Skeletal muscle tissue (tissue), 4 donors: ENCODE measurements around the gene POLR2M. TPM values are rescaled to one million over a fixed set of nuclear protein-coding genes. Genes with fewer than 3 reads are reported as not detected.

Experiments
- H3K27ac ChIP-seq: one replicate; pipeline ENCODE4 v1.7.0; 2013; ENCODE audit warnings: mild to moderate bottlenecking, low read depth, low read length, inconsistent platforms
- H3K27me3 ChIP-seq, 3 donors: one replicate each; pipeline ENCODE4 v1.7.0; 2013; ENCODE audit warnings: low read length in 3 of 3; ENCODE audit not compliant: control insufficient read depth in 3 of 3, insufficient read depth in 3 of 3
- H3K36me3 ChIP-seq, 3 donors: one replicate each; pipeline ENCODE4 v1.7.0; 2013; ENCODE audit warnings: low read length in 3 of 3; ENCODE audit not compliant: control insufficient read depth in 3 of 3, insufficient read depth in 3 of 3
- H3K4me1 ChIP-seq, 3 donors: one replicate each; pipeline ENCODE4 v1.7.0; 2013; ENCODE audit warnings: low read length in 3 of 3, mild to moderate bottlenecking in 3 of 3; ENCODE audit not compliant: control insufficient read depth in 3 of 3, insufficient read depth in 3 of 3
- H3K4me3 ChIP-seq, 3 donors: one replicate each; pipeline ENCODE4 v1.7.0; 2013; ENCODE audit warnings: low read length in 3 of 3
- H3K9ac ChIP-seq, 3 donors: one replicate each; pipeline ENCODE4 v1.7.0; 2013; ENCODE audit warnings: low read length in 3 of 3, mild to moderate bottlenecking in 3 of 3, moderate library complexity in 2 of 3, low read depth in 1 of 3
- H3K9me3 ChIP-seq, 3 donors: one replicate each; pipeline ENCODE4 v1.7.0; 2013; ENCODE audit warnings: low read length in 3 of 3; ENCODE audit not compliant: control insufficient read depth in 3 of 3
- total RNA-seq: library from RNA; depleted of rRNA; stranded (reverse); fragments of >200 nt; gene quantifications from one replicate; pipeline ENCODE4 v1.2.3, GENCODE V29; 2014
- donor health status: Osteomylitis.

POLR2M gene
- total RNA-seq, 1 donor from 2014 or later = 256 TPM

- Histone ChIP-seq H3K27me3 (no peaks in the 10 kb centered on the region), H3K4me1 (peaks cover 0 to 2% (median 0%) of the 10 kb centered on the region in 3 donors), H3K27ac (no peak overlapping the region), H3K9ac (no peak overlapping the region), H3K36me3 (no peaks in the 10 kb centered on the region), H3K9me3 (no peaks in the 10 kb centered on the region), H3K4me3 (no peak overlapping the region)
Measured at GRCh38 chr15:57690341-57690966, 16.1 kb upstream of the POLR2M start.

- H3K9ac ChIP-seq = no peak overlapping the region
- H3K9me3 ChIP-seq = no peaks in the 10 kb centered on the region
- no peak overlapping the region for H3K27ac ChIP-seq
- H3K36me3 ChIP-seq = no peaks in the 10 kb centered on the region
- no peak overlapping the region for H3K4me3 ChIP-seq
- no peaks in the 10 kb centered on the region for H3K27me3 ChIP-seq
- peaks cover 0 to 2% (median 0%) of the 10 kb centered on the region in 3 donors for H3K4me1 ChIP-seq
Measured at GRCh38 chr15:57691082-57691481, 15.4 kb upstream of the POLR2M start.

GRCh38 chr15:57692709-57693108 is 13.8 kb upstream of the POLR2M start:
- Histone ChIP-seq H3K9ac (no peak overlapping the region), H3K27ac (no peak overlapping the region), H3K9me3 (no peaks in the 10 kb centered on the region), H3K4me1 (peaks cover 0 to 2% (median 0%) of the 10 kb centered on the region in 3 donors), H3K36me3 (no peaks in the 10 kb centered on the region), H3K4me3 (no peak overlapping the region), H3K27me3 (no peaks in the 10 kb centered on the region)

DNA sequence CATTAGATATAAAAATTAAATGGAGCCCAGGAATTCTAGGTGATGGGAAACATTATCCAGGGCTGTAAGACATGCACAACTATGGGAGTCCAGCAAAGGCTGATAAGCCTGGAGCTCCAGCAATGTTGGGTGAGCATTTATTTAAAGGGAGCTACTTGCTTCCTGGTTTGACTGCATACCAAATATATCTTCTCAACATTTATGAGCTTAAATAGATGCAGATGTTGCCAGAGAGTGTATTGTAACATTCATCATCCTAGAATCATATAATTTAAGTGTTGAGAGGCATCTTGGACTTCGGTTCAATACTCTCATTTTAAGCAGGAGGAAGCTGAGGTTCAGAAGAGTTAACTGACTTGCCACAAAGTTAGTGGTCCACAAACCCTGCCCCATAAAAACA is 12.2 kb upstream of the POLR2M start:
- Histone ChIP-seq H3K4me1 (peaks cover 0 to 2% (median 0%) of the 10 kb centered on the region in 3 donors), H3K9ac (no peak overlapping the region), H3K4me3 (no peak overlapping the region), H3K27ac (no peak overlapping the region), H3K36me3 (no peaks in the 10 kb centered on the region), H3K9me3 (no peaks in the 10 kb centered on the region), H3K27me3 (no peaks in the 10 kb centered on the region)

DNA sequence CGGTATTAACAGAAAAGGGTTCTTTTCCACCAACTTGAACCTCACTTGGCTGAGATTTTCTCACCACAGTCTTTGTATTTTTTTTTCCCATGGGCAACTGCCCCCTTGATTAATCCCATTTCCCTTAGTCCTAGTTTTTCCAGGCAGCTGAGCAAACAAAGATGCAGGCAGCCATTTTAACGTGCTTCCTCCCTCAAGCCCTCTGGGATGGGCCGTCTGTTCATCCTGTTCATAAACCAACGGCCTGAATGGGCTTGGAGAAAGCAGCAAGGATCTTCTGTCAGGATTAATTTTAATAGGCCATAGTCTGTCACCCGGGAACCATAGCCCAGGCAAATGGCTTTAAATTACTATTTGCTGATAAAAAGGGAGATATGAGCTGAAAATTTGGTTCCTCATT is 10.4 kb upstream of the POLR2M start:
- Histone ChIP-seq H3K36me3 (no peaks in the 10 kb centered on the region), H3K4me1 (peaks cover 0 to 2% (median 0%) of the 10 kb centered on the region in 3 donors), H3K4me3 (no peak overlapping the region), H3K9me3 (no peaks in the 10 kb centered on the region), H3K9ac (no peak overlapping the region), H3K27ac (no peak overlapping the region), H3K27me3 (no peaks in the 10 kb centered on the region)

DNA sequence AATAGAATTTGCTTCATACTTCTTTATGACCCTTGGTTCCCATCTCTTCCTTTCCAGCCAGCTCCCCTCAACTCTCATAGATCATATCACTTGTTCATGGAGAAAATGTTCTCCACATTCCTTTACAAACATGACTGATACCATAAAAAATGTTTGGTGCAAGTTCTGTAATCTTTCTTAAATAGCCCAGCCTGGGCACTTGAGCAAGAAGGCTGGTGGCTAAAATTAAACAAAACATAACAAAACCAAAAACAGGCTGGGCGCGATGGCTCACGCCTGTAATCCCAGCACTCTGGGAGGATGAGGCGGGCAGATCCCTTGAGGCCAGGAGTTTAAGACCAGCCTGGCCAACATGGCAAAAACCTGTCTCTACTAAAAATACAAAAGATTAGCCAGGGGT is 8.9 kb upstream of the POLR2M start:
- Histone ChIP-seq H3K9me3 (no peaks in the 10 kb centered on the region), H3K27ac (no peak overlapping the region), H3K4me3 (no peak overlapping the region), H3K36me3 (no peaks in the 10 kb centered on the region), H3K9ac (no peak overlapping the region), H3K27me3 (no peaks in the 10 kb centered on the region), H3K4me1 (no peaks in the 10 kb centered on the region)

DNA sequence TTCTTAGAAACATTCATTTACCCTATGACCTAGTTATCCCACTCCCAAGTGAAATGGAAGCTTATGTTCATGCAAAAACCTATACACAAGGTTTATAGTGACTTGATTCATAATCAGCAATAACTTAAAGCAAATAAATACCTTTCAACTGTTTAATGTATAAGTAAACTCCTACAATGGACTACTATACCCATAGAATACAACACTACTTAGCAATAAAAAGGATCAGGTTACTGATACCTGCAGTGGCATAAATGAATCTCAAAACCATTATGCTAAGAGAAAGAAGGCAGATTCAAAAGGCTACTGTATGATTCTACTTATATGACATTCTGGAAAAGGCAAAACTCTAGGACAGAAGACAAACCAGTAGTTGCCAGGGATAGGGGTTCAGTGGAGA is 8.3 kb upstream of the POLR2M start:
- Histone ChIP-seq H3K27me3 (no peaks in the 10 kb centered on the region), H3K4me3 (no peak overlapping the region), H3K27ac (no peak overlapping the region), H3K9me3 (no peaks in the 10 kb centered on the region), H3K4me1 (no peaks in the 10 kb centered on the region), H3K9ac (no peak overlapping the region), H3K36me3 (no peaks in the 10 kb centered on the region)

DNA sequence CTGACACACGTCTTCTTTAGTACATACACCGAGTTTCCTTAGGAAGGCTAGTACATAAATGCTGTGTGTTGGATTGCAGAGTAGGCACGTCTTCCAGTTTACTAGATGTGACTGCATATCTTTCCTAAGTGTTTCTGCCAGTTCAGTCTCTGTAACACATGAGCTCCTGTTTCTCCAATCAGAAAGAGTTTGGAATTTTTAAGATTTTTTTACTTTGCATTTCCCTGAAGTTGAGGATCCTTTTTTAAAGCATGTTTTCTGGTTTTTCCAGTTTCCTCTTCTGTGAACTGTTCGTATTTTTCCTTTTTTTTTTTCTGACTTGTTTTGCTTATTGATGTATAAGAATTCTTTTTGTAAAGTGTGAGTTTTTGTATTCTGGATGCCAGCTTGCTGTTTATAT is 7.5 kb upstream of the POLR2M start:
- H3K36me3 ChIP-seq = no peaks in the 10 kb centered on the region
- no peaks in the 10 kb centered on the region for H3K27me3 ChIP-seq
- no peaks in the 10 kb centered on the region for H3K4me1 ChIP-seq
- H3K9me3 ChIP-seq = no peaks in the 10 kb centered on the region
- no peak overlapping the region for H3K9ac ChIP-seq
- no peak overlapping the region for H3K27ac ChIP-seq
- no peak overlapping the region for H3K4me3 ChIP-seq

DNA sequence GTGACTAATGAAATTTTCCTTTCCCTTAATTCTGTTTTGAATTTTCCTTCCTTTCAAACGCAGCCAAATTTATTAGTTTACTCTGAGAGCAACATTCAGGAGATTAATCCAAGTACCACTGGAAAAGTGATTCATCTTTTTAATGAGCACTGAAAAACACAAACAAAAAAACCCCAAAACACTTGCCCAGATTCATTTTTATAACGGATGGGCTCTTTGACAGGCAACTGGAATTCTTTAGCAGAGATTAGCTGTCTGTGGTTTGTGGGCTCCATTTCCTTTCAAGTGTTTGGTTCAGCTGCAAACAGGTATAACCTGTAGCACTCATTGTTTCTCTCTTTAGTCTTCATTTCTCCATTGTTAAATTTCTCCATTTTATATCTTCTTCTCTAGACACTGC is 3.1 kb upstream of the POLR2M start:
- H3K27ac ChIP-seq = no peak overlapping the region
- no peaks in the 10 kb centered on the region for H3K27me3 ChIP-seq
- H3K9me3 ChIP-seq = no peaks in the 10 kb centered on the region
- H3K4me1 ChIP-seq = peaks cover 3 to 18% (median 5%) of the 10 kb centered on the region in 3 donors
- no peak overlapping the region for H3K9ac ChIP-seq
- no peak overlapping the region for H3K4me3 ChIP-seq
- no peaks in the 10 kb centered on the region for H3K36me3 ChIP-seq

GRCh38 chr15:57704441-57704840 is 2.1 kb upstream of the POLR2M start:
- H3K9ac ChIP-seq = no peak overlapping the region
- H3K27me3 ChIP-seq = no peaks in the 10 kb centered on the region
- no peak overlapping the region for H3K27ac ChIP-seq
- peaks cover 5 to 26% (median 12%) of the 10 kb centered on the region in 3 donors for H3K4me1 ChIP-seq
- H3K4me3 ChIP-seq = no peak overlapping the region
- H3K36me3 ChIP-seq = peaks cover 4 to 6% (median 5%) of the 10 kb centered on the region in 3 donors
- no peaks in the 10 kb centered on the region for H3K9me3 ChIP-seq
